GM12891 (cell line): ENCODE results near the gene LRCH3.

Experiments used
- PAX5 ChIP-seq: IDR thresholded peaks from 2 replicates; pipeline ENCODE4 v1.6.1; 2011; ENCODE audit warnings: low read length, moderate library complexity, mild to moderate bottlenecking; ENCODE audit not compliant: insufficient read depth, severe bottlenecking
- POLR2A ChIP-seq: IDR thresholded peaks from 2 replicates; pipeline ENCODE4 v1.6.1; 2011; ENCODE audit warnings: low read depth, low read length, control low read depth
- POLR2AphosphoS5 ChIP-seq: IDR thresholded peaks from 2 replicates; pipeline ENCODE4 v1.6.1; 2011; ENCODE audit warnings: low read depth, low read length, control low read depth
- POU2F2 ChIP-seq: IDR thresholded peaks from 2 replicates; pipeline ENCODE4 v1.6.1; 2011; ENCODE audit warnings: low read depth, mild to moderate bottlenecking, control low read depth, low read length, moderate library complexity
- TAF1 ChIP-seq: IDR thresholded peaks from 2 replicates; pipeline ENCODE4 v1.6.1; 2011; ENCODE audit warnings: low read depth, low read length, control low read depth

GRCh38 chr3:197846491-197846890, 55.4 kb downstream of the LRCH3 start:
- TF ChIP-seq POLR2A (no peak), POLR2AphosphoS5 (no peak), POU2F2 (no peak), TAF1 (no peak), PAX5 (no peak)
